Measurements from ENCODE around the gene NGFR.

GRCh38 chr17:49488612-49489011 is 6.5 kb upstream of the NGFR start:
- TF ChIP-seq, protein P1, sequence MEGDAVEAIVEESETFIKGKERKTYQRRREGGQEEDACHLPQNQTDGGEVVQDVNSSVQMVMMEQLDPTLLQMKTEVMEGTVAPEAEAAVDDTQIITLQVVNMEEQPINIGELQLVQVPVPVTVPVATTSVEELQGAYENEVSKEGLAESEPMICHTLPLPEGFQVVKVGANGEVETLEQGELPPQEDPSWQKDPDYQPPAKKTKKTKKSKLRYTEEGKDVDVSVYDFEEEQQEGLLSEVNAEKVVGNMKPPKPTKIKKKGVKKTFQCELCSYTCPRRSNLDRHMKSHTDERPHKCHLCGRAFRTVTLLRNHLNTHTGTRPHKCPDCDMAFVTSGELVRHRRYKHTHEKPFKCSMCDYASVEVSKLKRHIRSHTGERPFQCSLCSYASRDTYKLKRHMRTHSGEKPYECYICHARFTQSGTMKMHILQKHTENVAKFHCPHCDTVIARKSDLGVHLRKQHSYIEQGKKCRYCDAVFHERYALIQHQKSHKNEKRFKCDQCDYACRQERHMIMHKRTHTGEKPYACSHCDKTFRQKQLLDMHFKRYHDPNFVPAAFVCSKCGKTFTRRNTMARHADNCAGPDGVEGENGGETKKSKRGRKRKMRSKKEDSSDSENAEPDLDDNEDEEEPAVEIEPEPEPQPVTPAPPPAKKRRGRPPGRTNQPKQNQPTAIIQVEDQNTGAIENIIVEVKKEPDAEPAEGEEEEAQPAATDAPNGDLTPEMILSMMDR (IDR thresholded peaks at IDR 0.05): no peak
- no peak for TF ChIP-seq POLR2A (IDR thresholded peaks at IDR 0.05)

All from testis (tissue), 2 donors.